ENCODE results near the gene FZD10. TPM values are rescaled to one million over a fixed set of nuclear protein-coding genes. Genes with fewer than 3 reads are reported as not detected.

Gene FZD10
- total and polyA plus RNA-seq, 2 experiments from 2014 or later = 0.35 to 1.7 TPM

DNA sequence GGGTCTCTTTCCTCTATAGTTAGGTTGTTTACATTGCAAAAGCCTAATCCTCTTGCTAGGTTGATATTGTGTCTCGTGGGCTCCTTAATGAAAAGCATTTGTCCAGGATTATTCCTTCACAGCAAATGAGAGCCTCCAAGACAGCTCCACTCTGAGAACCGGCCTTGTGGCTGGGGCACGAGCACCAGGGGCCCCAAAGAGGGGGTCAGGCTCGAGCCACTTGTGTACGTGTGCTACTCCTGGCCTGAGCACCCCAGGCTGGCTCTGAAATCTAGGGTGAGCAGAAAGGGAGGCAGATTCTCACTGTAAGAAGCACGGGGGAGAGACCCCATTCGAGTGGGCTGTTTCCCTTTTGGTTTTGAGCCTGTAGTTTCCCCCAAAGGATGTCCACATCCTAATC is 45.0 kb upstream of the FZD10 start:
- H3K4me1 ChIP-seq (ENCODE audit: insufficient read depth) = peaks cover 10% of the 10 kb centered on the region
- TF ChIP-seq EZH2phosphoT487 (IDR thresholded peaks at IDR 0.05; ENCODE audit: low read depth, severe bottlenecking, unreplicated experiment) (no peak), EZH2 (IDR thresholded peaks at IDR 0.05; ENCODE audit: borderline replicate concordance) (no peak), CTCF (IDR thresholded peaks at IDR 0.05; ENCODE audit: poor library complexity) (no peak)
- no peaks in the 10 kb centered on the region for H3K79me2 ChIP-seq
- no peak overlapping the region for H3K4me2 ChIP-seq
- WGBS (ENCODE audit: low lambda C conversion rate, missing lambda C conversion rate) = 53% methylated on average over 7 of the region's 7 CpGs
- H3K27me3 ChIP-seq = peaks cover 3% of the 10 kb centered on the region
- no peaks in the 10 kb centered on the region for H3K9me3 ChIP-seq (ENCODE audit: low read depth)
- H3K36me3 ChIP-seq (replicated peaks; ENCODE audit: insufficient read depth, low read depth) = no peaks in the 10 kb centered on the region
- no peaks in the 10 kb centered on the region for H3K9me2 ChIP-seq (replicated peaks; ENCODE audit: insufficient read depth)
- H4K20me1 ChIP-seq (ENCODE audit: insufficient read depth, poor library complexity, severe bottlenecking) = no peaks in the 10 kb centered on the region
- H3K27ac ChIP-seq = no peak overlapping the region
- no peak for DNase-seq (ENCODE audit: low spot score)
- H2AFZ ChIP-seq = no peak overlapping the region
- H3K4me3 ChIP-seq = no peak overlapping the region

DNA sequence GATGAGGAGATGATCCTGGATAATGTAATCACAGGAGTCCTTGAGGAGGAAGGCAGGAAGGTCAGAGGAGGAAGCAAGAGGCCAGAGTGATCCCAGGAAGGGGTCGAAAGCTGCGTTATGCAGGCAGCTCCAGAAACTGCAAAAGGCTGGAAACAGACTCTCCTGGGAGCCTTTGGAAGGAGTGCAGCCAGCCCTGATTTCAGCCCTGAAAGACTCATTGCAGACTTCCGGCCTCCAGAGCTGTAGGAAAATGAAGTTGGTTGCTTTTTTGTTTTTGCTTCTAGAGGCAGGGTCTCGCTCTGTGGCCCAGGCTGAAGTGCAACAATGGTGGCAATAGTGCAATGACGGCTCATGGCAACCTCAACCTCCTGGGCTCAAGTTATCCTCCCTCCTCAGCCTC is 44.6 kb upstream of the FZD10 start:
- WGBS (ENCODE audit: low lambda C conversion rate, missing lambda C conversion rate) = 84% methylated on average over 5 of the region's 5 CpGs
- no peak overlapping the region for H3K4me2 ChIP-seq

GRCh38 chr12:130118181-130118580 is 44.1 kb upstream of the FZD10 start:
- WGBS (ENCODE audit: low lambda C conversion rate, missing lambda C conversion rate) = 87% methylated on average over 6 of the region's 6 CpGs
- no peak overlapping the region for H3K27ac ChIP-seq
- H3K27me3 ChIP-seq = peaks cover 3% of the 10 kb centered on the region
- TF ChIP-seq CTCF (IDR thresholded peaks at IDR 0.05; ENCODE audit: poor library complexity) = no peak
- TF ChIP-seq EZH2phosphoT487 (IDR thresholded peaks at IDR 0.05; ENCODE audit: low read depth, severe bottlenecking, unreplicated experiment) = no peak
- TF ChIP-seq EZH2 (IDR thresholded peaks at IDR 0.05; ENCODE audit: borderline replicate concordance) = no peak
- H4K20me1 ChIP-seq (ENCODE audit: insufficient read depth, poor library complexity, severe bottlenecking) = no peaks in the 10 kb centered on the region
- DNase-seq (ENCODE audit: low spot score) = no peak
- H3K4me2 ChIP-seq = no peak overlapping the region
- H3K4me3 ChIP-seq = no peak overlapping the region
- no peak overlapping the region for H2AFZ ChIP-seq
- H3K36me3 ChIP-seq (replicated peaks; ENCODE audit: insufficient read depth, low read depth) = no peaks in the 10 kb centered on the region
- H3K79me2 ChIP-seq = no peaks in the 10 kb centered on the region
- no peaks in the 10 kb centered on the region for H3K9me3 ChIP-seq (ENCODE audit: low read depth)
- H3K4me1 ChIP-seq (ENCODE audit: insufficient read depth) = peaks cover 10% of the 10 kb centered on the region
- no peaks in the 10 kb centered on the region for H3K9me2 ChIP-seq (replicated peaks; ENCODE audit: insufficient read depth)

More for the DNA sequence above, 44.6 kb upstream of the FZD10 start:
- Histone ChIP-seq H3K4me1 (ENCODE audit: insufficient read depth) (peaks cover 10% of the 10 kb centered on the region), H3K4me3 (no peak overlapping the region), H3K27ac (no peak overlapping the region), H4K20me1 (ENCODE audit: insufficient read depth, poor library complexity, severe bottlenecking) (no peaks in the 10 kb centered on the region), H3K79me2 (no peaks in the 10 kb centered on the region), H3K9me3 (ENCODE audit: low read depth) (no peaks in the 10 kb centered on the region), H2AFZ (no peak overlapping the region), H3K36me3 (replicated peaks; ENCODE audit: insufficient read depth, low read depth) (no peaks in the 10 kb centered on the region), H3K9me2 (replicated peaks; ENCODE audit: insufficient read depth) (no peaks in the 10 kb centered on the region), H3K27me3 (peaks cover 3% of the 10 kb centered on the region)
- no peak for DNase-seq (ENCODE audit: low spot score)
- TF ChIP-seq EZH2phosphoT487 (IDR thresholded peaks at IDR 0.05; ENCODE audit: low read depth, severe bottlenecking, unreplicated experiment) (no peak), EZH2 (IDR thresholded peaks at IDR 0.05; ENCODE audit: borderline replicate concordance) (no peak), CTCF (IDR thresholded peaks at IDR 0.05; ENCODE audit: poor library complexity) (no peak)
